Naive thymus-derived CD8-positive, alpha-beta T cell (primary cell): ENCODE measurements around the gene DMAC2. TPM values are rescaled to one million over a fixed set of nuclear protein-coding genes. Genes with fewer than 3 reads are reported as not detected.

ENCODE experiments used
- ATAC-seq, 2 donors: fragments of 150-1000 bp; cut with Tn5 transposase in 1 of 2; sonication (Bioruptor Pico), chemical (Tn5 transposase) in 1 of 2; 1 replicate in 1 of 2; 2 replicates in 1 of 2; pipeline ENCODE4 v1.10.0; 2021; ENCODE audit warnings: mild to moderate bottlenecking in 2 of 2, moderate library complexity in 2 of 2
- POLR2A ChIA-PET: fragments of 350-600 bp; sonication (Branson Sonifier 250); formaldehyde crosslinking; loops from one replicate; lab custom pipeline; 2021; ENCODE audit warnings: antibody characterized with exemption; lab: Charles Lee
- DNase-seq, 10 donors: peaks; one replicate each; pipeline versions ENCODE4 v3.0.0 to v3.0.0-alpha.2; 2020 to 2022
- H3K27ac Mint-ChIP-seq, 10 donors: one replicate each; pipeline ENCODE4 v1.8.0; 2020 to 2022; ENCODE audit warnings: mild to moderate bottlenecking in 10 of 10, mixed read lengths in 10 of 10, moderate library complexity in 4 of 10, inconsistent platforms in 1 of 10
- H3K27me3 Mint-ChIP-seq, 5 donors: one replicate each; pipeline ENCODE4 v1.8.0; 2021 to 2022; ENCODE audit warnings: mixed read lengths in 5 of 5
- H3K36me3 Mint-ChIP-seq, 3 donors: one replicate each; pipeline ENCODE4 v1.8.0; 2020 to 2022; ENCODE audit warnings: mixed read lengths in 3 of 3, mild to moderate bottlenecking in 2 of 3, inconsistent platforms in 1 of 3
- H3K4me1 Mint-ChIP-seq, 4 donors: one replicate each; pipeline ENCODE4 v1.8.0; 2021 to 2022; ENCODE audit warnings: mixed read lengths in 4 of 4
- H3K4me3 Mint-ChIP-seq, 10 donors: one replicate each; pipeline ENCODE4 v1.8.0; 2020 to 2022; ENCODE audit warnings: mild to moderate bottlenecking in 10 of 10, mixed read lengths in 10 of 10, moderate library complexity in 6 of 10, inconsistent platforms in 1 of 10
- H3K9me3 Mint-ChIP-seq, 9 donors: one replicate each; pipeline ENCODE4 v1.8.0; 2020 to 2022; ENCODE audit warnings: mixed read lengths in 9 of 9, mild to moderate bottlenecking in 3 of 9, inconsistent platforms in 1 of 9, moderate library complexity in 1 of 9
- polyA plus RNA-seq, 3 donors: library from polyadenylated mRNA; unstranded; fragments of 300-500 nt; fragmentation: Illumina TruSeq; gene quantifications; one replicate each; pipeline ENCODE4 v1.2.3, GENCODE V29; 2021
- total RNA-seq, 8 experiments: library from RNA in 2 of 8; stranded (reverse) in 2 of 8; gene quantifications; one replicate each; pipeline ENCODE4 v1.2.3 and lab custom pipeline; 2021 to 2026

DMAC2 gene
- total and polyA plus RNA-seq, 5 experiments from 2014 or later = 26.2 to 53.7 (median 50.6) TPM

DNA sequence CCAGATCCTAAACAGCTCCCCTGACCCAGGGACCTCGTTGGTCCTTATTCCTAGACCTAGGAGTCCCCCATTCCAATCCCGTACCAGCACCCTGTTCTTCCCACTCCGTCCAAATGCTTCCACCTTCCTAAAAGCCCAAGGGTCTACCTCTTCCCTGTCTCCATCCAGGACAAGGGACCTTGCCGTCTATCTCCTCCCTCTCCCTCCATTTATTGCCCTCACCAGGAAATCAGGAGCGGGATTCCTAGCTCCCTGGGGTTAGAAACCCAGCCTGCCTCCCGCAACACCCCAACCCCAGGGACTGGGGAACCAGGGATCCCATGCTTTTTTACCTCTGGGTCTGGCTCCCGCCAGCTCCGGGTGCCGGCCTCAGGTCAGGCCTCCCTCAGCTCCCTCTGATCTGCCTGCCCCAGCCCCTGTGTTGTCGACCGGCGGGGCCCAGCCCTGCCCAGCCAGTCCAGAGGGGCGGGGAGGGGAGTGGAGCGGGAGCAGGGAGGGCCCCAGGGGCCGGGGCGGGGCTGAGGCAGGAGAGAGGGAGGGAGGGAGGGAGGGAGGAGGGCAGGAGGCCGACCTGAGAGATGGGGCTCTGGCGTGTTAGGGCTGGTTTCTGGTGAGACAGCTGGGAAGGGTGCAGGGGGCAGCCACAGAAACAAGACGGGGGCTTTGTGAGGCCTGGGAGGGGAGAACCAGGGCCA, 12.6 kb downstream of the DMAC2 start, which contains the start of gene B3GNT8:
Gene B3GNT8 (minus strand): TSS at position 423 of the 695 bp plus-strand sequence. CDS start 596 bp downstream, outside the sequence.
- H3K27ac Mint-ChIP-seq = peak within 1 kb of the TSS; percentile 89 to 98 (median 91)
- POLR2A ChIA-PET = interaction anchor here (0.7 kb wide), 1 partner anchor 13 kb away, joined by 4 read pairs; the partner anchor contains the start of gene DMAC2
- no peaks in the 10 kb centered on the region for H3K9me3 Mint-ChIP-seq
- H3K27me3 Mint-ChIP-seq = no peaks in the 10 kb centered on the region
- H3K4me1 Mint-ChIP-seq = peaks cover 19 to 36% (median 31%) of the 10 kb centered on the region in 4 donors
- peaks cover 0 to 28% (median 5%) of the 10 kb centered on the region in 3 donors for H3K36me3 Mint-ChIP-seq
- H3K4me3 Mint-ChIP-seq = peak within 1 kb of the TSS; percentile 78 to 99 (median 86)
- peak in 5 of 10 donors; percentile 16 to 38 (median 22) for DNase-seq
- ATAC-seq = peak; percentile 66 to 71

DNA sequence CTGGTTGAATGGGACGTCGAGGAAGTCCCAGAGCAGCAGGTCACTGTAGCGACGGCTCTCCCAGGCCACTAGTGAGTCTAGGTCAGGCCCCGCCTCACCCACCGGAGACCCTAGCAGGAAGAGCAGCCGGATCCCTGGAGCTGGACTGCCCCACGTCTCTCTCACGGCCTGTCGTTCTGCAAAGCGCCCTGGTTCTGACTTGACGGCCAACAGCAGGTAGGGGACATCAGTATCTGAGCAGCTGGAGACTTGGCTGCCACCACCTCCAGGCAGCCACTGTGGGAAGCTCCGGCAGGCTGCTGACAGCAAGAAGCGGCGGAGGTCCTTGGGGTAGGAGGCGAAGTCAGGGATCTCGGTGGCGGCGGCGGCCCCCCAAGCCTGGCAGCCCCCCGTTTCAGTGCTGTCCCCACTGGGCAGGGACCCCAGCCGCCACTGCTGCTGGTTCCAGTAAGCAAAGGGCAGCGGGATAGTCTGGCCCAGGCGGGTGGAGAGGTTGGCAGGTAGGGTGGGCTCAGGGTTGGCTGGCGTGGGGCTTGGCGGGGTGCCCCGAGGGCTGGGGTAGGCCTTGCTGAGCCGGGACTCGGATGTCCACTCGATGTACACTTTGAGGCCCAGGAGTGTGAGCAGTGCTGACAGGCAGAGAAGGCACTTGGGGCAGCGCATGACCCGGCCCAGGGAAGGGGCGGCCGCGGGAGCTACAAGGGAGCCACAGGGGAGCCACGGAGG, 13.4 kb downstream of the DMAC2 start:
- Mint-ChIP-seq H3K36me3 (peaks cover 0 to 28% (median 4%) of the 10 kb centered on the region in 3 donors), H3K9me3 (no peaks in the 10 kb centered on the region), H3K27ac (peak overlapping the region; percentile 62 to 98 (median 84)), H3K4me3 (peak overlapping the region in 7 of 10 donors; percentile 7 to 99 (median 62)), H3K4me1 (peaks cover 21 to 33% (median 32%) of the 10 kb centered on the region in 4 donors), H3K27me3 (no peaks in the 10 kb centered on the region)
- DNase-seq = no peak
- ATAC-seq = no peak
- POLR2A ChIA-PET = no interaction called here

DNA sequence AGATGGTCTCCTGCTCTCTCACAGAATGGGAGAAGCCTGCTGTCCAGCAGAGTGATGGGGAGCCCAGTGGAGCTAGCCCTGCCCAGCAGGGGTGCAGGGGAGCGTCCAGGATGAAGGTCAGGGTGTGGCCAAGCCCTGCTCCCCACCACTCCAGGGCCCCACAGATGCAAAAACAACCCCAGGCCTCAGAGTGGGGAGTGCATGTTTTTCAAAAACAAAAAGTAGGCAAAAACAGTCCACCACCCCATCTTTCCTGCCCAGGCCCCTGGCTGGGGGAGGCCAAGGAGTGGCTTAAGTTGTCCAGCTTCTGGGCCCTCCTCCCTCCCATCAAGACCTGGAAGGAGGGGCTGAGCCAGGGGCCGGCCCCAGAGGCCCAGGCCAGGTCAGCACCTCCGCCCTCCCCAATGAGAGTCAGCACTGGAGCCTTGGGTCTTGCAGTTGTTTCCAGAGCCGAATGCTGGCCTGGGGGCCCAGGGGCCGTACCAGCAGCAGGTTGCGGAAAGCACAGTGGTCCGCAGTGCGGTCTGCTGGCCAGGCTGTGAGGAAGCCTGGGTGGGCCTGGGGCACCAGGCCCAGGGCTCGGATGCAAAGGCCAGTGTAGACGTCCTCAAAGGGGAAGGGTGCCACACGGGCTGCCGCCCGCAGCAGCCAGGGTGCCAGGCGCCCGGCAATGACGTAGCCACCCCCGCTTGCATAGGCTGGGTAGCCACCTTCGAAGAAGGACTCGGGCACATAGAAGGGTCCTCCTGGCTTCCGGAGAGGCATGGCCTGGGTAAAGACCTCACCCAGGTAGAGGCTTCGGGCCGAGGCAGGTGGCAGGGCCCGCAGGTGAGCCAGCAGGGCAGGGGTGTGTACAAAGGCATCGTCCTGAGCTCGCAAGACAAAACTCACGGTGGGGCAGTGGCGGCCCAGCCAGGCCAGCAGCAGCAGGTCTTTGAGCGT, 14.3 kb downstream of the DMAC2 start:
- H3K4me3 Mint-ChIP-seq = peak overlapping the region in 4 of 10 donors; percentile 43 to 83 (median 59)
- H3K4me1 Mint-ChIP-seq = peaks cover 22 to 37% (median 30%) of the 10 kb centered on the region in 4 donors
- ATAC-seq (no peak), DNase-seq (no peak)
- H3K36me3 Mint-ChIP-seq = peaks cover 0 to 32% (median 7%) of the 10 kb centered on the region in 3 donors
- peak overlapping the region in 5 of 10 donors; percentile 62 to 92 (median 69) for H3K27ac Mint-ChIP-seq
- POLR2A ChIA-PET = interaction anchor here (0.5 kb wide), 1 partner anchor 47 kb away, joined by 4 read pairs; no protein-coding TSS in a partner anchor
- no peaks in the 10 kb centered on the region for H3K27me3 Mint-ChIP-seq
- H3K9me3 Mint-ChIP-seq = no peaks in the 10 kb centered on the region

DNA sequence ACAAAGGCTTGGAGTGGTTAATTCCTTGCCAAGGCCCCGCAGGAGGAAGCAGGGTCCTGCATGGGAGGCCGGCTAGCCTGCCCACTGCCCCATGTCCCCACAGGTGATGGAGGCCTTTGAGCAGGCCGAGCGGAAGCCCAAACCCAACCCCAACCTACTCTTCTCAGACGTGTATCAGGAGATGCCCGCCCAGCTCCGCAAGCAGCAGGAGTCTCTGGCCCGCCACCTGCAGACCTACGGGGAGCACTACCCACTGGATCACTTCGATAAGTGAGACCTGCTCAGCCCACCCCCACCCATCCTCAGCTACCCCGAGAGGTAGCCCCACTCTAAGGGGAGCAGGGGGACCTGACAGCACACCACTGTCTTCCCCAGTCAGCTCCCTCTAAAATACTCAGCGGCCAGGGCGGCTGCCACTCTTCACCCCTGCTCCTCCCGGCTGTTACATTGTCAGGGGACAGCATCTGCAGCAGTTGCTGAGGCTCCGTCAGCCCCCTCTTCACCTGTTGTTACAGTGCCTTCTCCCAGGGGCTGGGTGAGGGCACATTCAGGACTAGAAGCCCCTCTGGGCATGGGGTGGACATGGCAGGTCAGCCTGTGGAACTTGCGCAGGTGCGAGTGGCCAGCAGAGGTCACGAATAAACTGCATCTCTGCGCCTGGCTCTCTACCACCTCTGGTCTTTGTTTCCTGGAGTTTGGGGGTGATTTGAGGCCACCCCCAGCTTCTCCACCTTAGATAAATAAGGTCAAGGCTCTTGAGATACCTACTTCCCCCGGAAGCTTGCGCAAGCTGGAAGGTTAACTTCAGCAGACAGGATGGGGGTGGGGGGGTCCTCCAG, 15.2 kb downstream of the DMAC2 start:
- peaks cover 0 to 41% (median 7%) of the 10 kb centered on the region in 3 donors for H3K36me3 Mint-ChIP-seq
- H3K4me3 Mint-ChIP-seq = no peak overlapping the region
- ATAC-seq (peak in 1 of 2 donors; percentile 16), DNase-seq (no peak)
- H3K27me3 Mint-ChIP-seq = no peaks in the 10 kb centered on the region
- peaks cover 22 to 37% (median 30%) of the 10 kb centered on the region in 4 donors for H3K4me1 Mint-ChIP-seq
- no peaks in the 10 kb centered on the region for H3K9me3 Mint-ChIP-seq
- POLR2A ChIA-PET = interaction anchor here (0.5 kb wide), 1 partner anchor 46 kb away, joined by 4 read pairs; no protein-coding TSS in a partner anchor
- H3K27ac Mint-ChIP-seq = peak overlapping the region in 5 of 10 donors; percentile 6 to 75 (median 43)

DNA sequence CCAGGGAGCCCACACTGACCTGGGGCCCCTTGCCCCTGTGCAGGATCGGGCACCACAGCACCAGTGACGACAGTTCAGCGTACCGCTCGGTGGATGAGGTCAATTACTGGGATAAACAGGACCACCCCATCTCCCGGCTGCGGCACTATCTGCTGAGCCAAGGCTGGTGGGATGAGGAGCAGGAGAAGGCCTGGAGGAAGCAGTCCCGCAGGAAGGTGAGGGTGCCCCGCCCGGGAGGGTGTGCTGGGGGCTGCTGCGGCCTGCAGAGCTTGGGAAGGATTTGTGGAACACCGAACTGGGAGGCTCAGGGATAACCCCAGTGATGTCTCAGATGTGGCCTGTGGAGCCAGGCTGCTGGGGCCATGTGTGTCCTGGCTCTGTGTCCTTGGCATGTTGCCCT, 16.8 kb downstream of the DMAC2 start:
- Mint-ChIP-seq H3K36me3 (peaks cover 0 to 56% (median 7%) of the 10 kb centered on the region in 3 donors), H3K9me3 (no peaks in the 10 kb centered on the region), H3K4me1 (peaks cover 16 to 24% (median 18%) of the 10 kb centered on the region in 4 donors), H3K27ac (no peak overlapping the region), H3K27me3 (no peaks in the 10 kb centered on the region), H3K4me3 (no peak overlapping the region)
- DNase-seq (no peak), ATAC-seq (no peak)
- POLR2A ChIA-PET = interaction anchor here (0.7 kb wide), 1 partner anchor 24 kb away, joined by 4 read pairs; no protein-coding TSS in a partner anchor

DNA sequence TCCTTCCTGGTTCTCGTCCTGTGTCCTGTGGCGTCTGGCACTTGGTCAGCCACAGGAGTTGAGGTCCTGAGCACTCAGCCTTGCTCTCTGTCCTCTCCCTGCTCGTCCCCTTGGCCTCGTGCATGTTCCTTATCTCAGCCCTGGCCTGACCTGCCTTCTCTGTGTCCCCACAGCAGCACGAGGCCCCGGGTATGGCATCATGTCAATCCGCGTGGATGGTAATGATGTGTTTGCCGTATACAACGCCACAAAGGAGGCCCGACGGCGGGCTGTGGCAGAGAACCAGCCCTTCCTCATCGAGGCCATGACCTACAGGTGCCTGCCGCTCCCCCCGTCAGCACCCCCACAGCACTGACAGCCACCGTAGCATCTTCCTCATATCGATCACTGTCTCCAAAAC, 17.3 kb downstream of the DMAC2 start:
- Mint-ChIP-seq H3K27ac (peak overlapping the region in 2 of 10 donors; percentile 14 to 85), H3K27me3 (no peaks in the 10 kb centered on the region), H3K4me3 (no peak overlapping the region), H3K4me1 (peaks cover 11 to 19% (median 13%) of the 10 kb centered on the region in 4 donors), H3K36me3 (peaks cover 0 to 61% (median 7%) of the 10 kb centered on the region in 3 donors), H3K9me3 (no peaks in the 10 kb centered on the region)
- DNase-seq (no peak), ATAC-seq (no peak)
- POLR2A ChIA-PET = no interaction called here

DNA sequence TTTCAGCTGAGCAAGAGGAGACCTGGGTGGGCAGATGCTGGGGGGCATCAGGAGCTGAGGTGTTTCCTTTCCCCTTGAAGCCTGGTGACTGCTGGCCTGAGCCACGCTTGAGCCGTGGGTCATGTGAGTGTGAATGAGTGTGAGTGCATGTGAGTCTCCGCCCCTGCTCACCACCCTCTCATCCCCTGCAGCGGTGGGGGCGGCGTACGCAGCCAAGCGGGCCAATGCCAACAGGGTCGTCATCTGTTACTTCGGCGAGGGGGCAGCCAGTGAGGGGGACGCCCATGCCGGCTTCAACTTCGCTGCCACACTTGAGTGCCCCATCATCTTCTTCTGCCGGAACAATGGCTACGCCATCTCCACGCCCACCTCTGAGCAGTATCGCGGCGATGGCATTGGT, 17.7 kb downstream of the DMAC2 start:
- no peak overlapping the region for H3K4me3 Mint-ChIP-seq
- peaks cover 0 to 66% (median 7%) of the 10 kb centered on the region in 3 donors for H3K36me3 Mint-ChIP-seq
- H3K27me3 Mint-ChIP-seq = no peaks in the 10 kb centered on the region
- H3K27ac Mint-ChIP-seq = peak overlapping the region in 3 of 10 donors; percentile 14 to 86 (median 33)
- ATAC-seq (no peak), DNase-seq (no peak)
- POLR2A ChIA-PET = no interaction called here
- H3K4me1 Mint-ChIP-seq = peaks cover 8 to 14% (median 11%) of the 10 kb centered on the region in 4 donors
- H3K9me3 Mint-ChIP-seq = no peaks in the 10 kb centered on the region

DNA sequence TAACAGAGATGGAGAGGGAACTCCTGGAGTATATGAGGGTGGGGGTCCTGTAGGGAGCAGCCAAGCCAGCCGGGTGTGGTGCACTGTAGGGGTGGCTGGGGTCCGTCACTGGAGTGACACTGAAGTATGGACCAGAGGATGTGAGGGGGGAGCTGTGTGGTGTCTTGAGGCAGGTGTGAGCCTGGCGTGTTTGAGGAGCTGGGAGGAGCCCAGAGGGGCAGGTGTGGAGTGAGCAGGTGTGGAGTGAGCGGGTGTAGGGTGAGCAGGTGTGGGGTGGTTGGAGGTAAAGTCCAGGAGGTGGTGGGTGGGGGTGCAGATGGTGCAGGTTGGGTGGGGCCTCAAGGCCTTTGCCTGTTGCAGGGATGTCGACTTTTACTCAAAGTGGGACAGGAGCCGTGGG, 18.4 kb downstream of the DMAC2 start:
- Mint-ChIP-seq H3K27me3 (no peaks in the 10 kb centered on the region), H3K9me3 (no peaks in the 10 kb centered on the region), H3K4me1 (peaks cover 5 to 10% (median 8%) of the 10 kb centered on the region in 4 donors), H3K36me3 (peaks cover 0 to 69% (median 7%) of the 10 kb centered on the region in 3 donors), H3K27ac (peak overlapping the region in 2 of 10 donors; percentile 83 to 86), H3K4me3 (no peak overlapping the region)
- POLR2A ChIA-PET = interaction anchor here (0.5 kb wide), 1 partner anchor 8 kb away, joined by 6 read pairs; no protein-coding TSS in a partner anchor
- DNase-seq (no peak), ATAC-seq (no peak)

DNA sequence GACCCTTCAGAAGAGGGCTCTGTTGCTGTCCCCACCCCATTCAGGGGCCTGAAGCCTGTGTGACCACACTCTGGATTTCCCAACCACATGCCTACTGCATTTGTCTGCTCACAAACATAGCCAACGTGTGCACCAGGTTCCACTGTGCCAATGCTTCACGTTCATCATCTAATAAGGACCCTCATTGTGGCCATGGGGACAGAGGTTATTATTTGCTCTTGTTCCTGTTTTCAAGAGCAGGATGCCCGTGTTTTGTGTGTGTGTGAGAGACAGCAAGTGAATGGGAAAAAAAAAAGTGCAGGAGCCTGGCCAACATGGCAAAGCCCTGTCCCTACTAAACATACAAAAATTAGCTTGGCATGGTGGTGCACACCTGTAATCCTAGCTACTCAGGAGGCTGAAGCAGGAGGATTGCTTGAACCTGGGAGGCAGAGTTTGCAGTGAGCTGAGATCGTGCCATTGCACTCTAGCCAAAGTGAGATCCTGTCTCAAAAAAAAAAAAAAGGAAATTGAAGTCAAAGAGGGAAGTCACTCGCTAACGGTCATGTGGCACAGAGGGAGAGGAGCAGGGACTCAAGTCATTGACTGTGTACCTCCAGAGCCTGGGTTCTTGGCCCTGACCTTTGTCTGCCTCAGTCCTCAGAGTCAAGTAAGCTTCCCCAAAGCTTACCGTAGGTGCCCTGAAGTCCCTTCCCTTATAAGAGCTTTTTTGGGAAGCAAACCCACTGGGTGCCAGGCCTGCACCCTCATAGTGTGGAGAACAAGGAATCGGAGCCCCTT, 19.4 kb downstream of the DMAC2 start:
- Mint-ChIP-seq H3K27ac (peak overlapping the region in 1 of 10 donors; percentile 3), H3K4me1 (peaks cover 5 to 10% (median 7%) of the 10 kb centered on the region in 4 donors), H3K4me3 (no peak overlapping the region), H3K27me3 (no peaks in the 10 kb centered on the region), H3K36me3 (peaks cover 0 to 79% (median 7%) of the 10 kb centered on the region in 3 donors), H3K9me3 (no peaks in the 10 kb centered on the region)
- POLR2A ChIA-PET = no interaction called here
- ATAC-seq (no peak), DNase-seq (no peak)

DNA sequence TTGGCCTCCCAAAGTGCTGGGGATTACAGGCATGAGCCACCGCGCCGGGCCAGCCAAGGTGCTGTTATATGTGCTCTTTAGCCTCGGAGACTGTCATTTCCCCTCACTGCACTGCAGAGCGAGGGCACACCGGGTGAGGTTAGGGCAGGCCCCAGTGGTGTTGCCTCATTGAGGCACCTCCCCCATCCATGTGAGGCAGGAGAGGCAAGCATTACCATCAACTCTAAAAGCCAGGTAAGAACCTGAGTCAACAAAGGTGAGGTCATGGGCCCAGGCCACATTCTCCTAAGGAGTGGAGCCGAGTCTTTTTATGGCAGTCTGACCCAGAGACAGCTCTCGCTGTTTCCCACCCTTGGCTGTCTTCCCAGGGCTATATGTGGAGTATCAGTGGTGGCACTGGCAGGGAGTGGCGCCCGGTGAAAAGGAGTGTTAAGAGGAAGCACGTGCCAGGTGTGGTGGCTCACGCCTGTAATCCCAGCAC, 23.5 kb downstream of the DMAC2 start:
- Mint-ChIP-seq H3K4me1 (peaks cover 2 to 4% (median 3%) of the 10 kb centered on the region in 4 donors), H3K27ac (no peak overlapping the region), H3K27me3 (no peaks in the 10 kb centered on the region), H3K9me3 (no peaks in the 10 kb centered on the region), H3K4me3 (no peak overlapping the region), H3K36me3 (peaks cover 0 to 83% (median 7%) of the 10 kb centered on the region in 3 donors)
- POLR2A ChIA-PET = no interaction called here
- DNase-seq = no peak
- no peak for ATAC-seq
